Caco-2 (cell line): ENCODE measurements around the gene TBXAS1. TPM values are rescaled to one million over a fixed set of nuclear protein-coding genes. Genes with fewer than 3 reads are reported as not detected.

Source experiments
- BruUV-seq: library from RNA; stranded (reverse); fragments of 400-500 nt; replicated peaks from 2 replicates; lab custom pipeline; 2021; lab: Mats Ljungman, UMichigan
- CTCF ChIA-PET: fragments of 300-600 bp; sonication (Branson Sonifier 250); formaldehyde crosslinking; loops from one replicate; lab custom pipeline; 2022; ENCODE audit warnings: antibody characterized with exemption; lab: Charles Lee
- POLR2A ChIA-PET: fragments of 300-600 bp; sonication (Branson Sonifier 250); formaldehyde crosslinking; loops from one replicate; lab custom pipeline; 2022; ENCODE audit warnings: antibody characterized with exemption; lab: Charles Lee
- DNase-seq, 2 experiments: peaks; one replicate each; pipeline versions ENCODE4 v3.0.0 to v3.0.0-alpha.2; 2020 to 2022
- H3K27me3 ChIP-seq: replicated peaks from 2 replicates; pipeline ENCODE4 v1.6.0; 2011; ENCODE audit warnings: low read length; ENCODE audit not compliant: control insufficient read depth, insufficient read depth
- H3K36me3 ChIP-seq: 2 replicates; pipeline ENCODE4 v1.5.1; 2011; ENCODE audit warnings: low read length; ENCODE audit not compliant: control insufficient read depth, insufficient read depth
- H3K4me1 ChIP-seq: fragments of 250-450 bp; sonication (Bioruptor Pico); 2 replicates; pipeline ENCODE4 v1.5.1; 2020; ENCODE audit warnings: mild to moderate bottlenecking
- H3K4me3 ChIP-seq: 2 replicates; pipeline ENCODE4 v1.5.1; 2011; ENCODE audit warnings: low read depth, mild to moderate bottlenecking, control low read depth, low read length
- H3K9me3 ChIP-seq: fragments of 250-450 bp; sonication (Bioruptor Pico); 2 replicates; pipeline ENCODE4 v1.5.1; 2020; ENCODE audit warnings: mild to moderate bottlenecking, moderate library complexity
- H3K27ac Mint-ChIP-seq: one replicate; pipeline ENCODE4 v1.8.0; 2022; ENCODE audit warnings: mixed read lengths; ENCODE audit not compliant: unreplicated experiment
- H3K27me3 Mint-ChIP-seq: one replicate; pipeline ENCODE4 v1.8.0; 2022; ENCODE audit warnings: mixed read lengths; ENCODE audit not compliant: insufficient read depth, unreplicated experiment
- H3K36me3 Mint-ChIP-seq: one replicate; pipeline ENCODE4 v1.8.0; 2022; ENCODE audit warnings: mild to moderate bottlenecking, mixed read lengths; ENCODE audit not compliant: insufficient read depth, unreplicated experiment
- H3K4me1 Mint-ChIP-seq: one replicate; pipeline ENCODE4 v1.8.0; 2022; ENCODE audit warnings: low read depth, mixed read lengths; ENCODE audit not compliant: unreplicated experiment
- H3K4me3 Mint-ChIP-seq: one replicate; pipeline ENCODE4 v1.8.0; 2022; ENCODE audit warnings: mild to moderate bottlenecking, moderate library complexity, mixed read lengths; ENCODE audit not compliant: unreplicated experiment
- H3K9me3 Mint-ChIP-seq: one replicate; pipeline ENCODE4 v1.8.0; 2022; ENCODE audit warnings: mixed read lengths; ENCODE audit not compliant: unreplicated experiment
- CTCF ChIP-seq, 2 experiments: fragments of 200-600 bp in 1 of 2; IDR thresholded peaks; 1 replicate in 1 of 2; 2 replicates in 1 of 2; pipeline versions ENCODE4 v1.5.1 to v1.8.0; 2011 to 2022; ENCODE audit warnings: antibody characterized with exemption in 1 of 2, control low read depth in 1 of 2, inconsistent platforms in 1 of 2, low read depth in 1 of 2, low read length in 1 of 2, mild to moderate bottlenecking in 1 of 2, moderate library complexity in 1 of 2; ENCODE audit not compliant: insufficient read depth in 1 of 2, severe bottlenecking in 1 of 2, unreplicated experiment in 1 of 2
- intact Hi-C: fragments of 100-400 bp; cut with micrococcal nuclease; formaldehyde crosslinking; loops from one replicate; pipeline ENCODE4 v1.10.0; 2022; ENCODE audit not compliant: unreplicated experiment
- total RNA-seq: library from RNA; stranded (reverse); gene quantifications from 2 replicates; pipeline ENCODE4 v1.2.3, GENCODE V29; 2022

Gene TBXAS1
- total RNA-seq, 1 experiment from 2014 or later: 1.6 TPM

GRCh38 chr7:140062118-140062527 is 233.1 kb downstream of the TBXAS1 start:
- intact Hi-C loops: loop anchor here (1.0 kb wide), 1 partner anchor 13 kb away; no protein-coding TSS in a partner anchor
- Histone ChIP-seq H3K36me3 (no peaks in the 10 kb centered on the region), H3K4me1 (no peaks in the 10 kb centered on the region), H3K27me3 (no peaks in the 10 kb centered on the region), H3K4me3 (peak overlapping the region; percentile 69), H3K9me3 (peaks cover 14% of the 10 kb centered on the region)
- CTCF ChIA-PET: no interaction called here
- Mint-ChIP-seq H3K9me3 (peaks cover 19% of the 10 kb centered on the region), H3K36me3 (peaks cover 6% of the 10 kb centered on the region), H3K27me3 (no peaks in the 10 kb centered on the region), H3K4me3 (peak overlapping the region; percentile 70), H3K4me1 (peaks cover 15% of the 10 kb centered on the region), H3K27ac (no peak overlapping the region)
- no peak for DNase-seq
- no peak for TF ChIP-seq CTCF (IDR thresholded peaks at IDR 0.05; ENCODE audit: insufficient read depth in 1 of 2, low read depth in 1 of 2, low read length in 1 of 2, severe bottlenecking in 1 of 2, unreplicated experiment in 1 of 2)
- POLR2A ChIA-PET: no interaction called here
- no TSS peak for BruUV-seq

- H3K27me3 Mint-ChIP-seq: no peaks in the 10 kb centered on the region
- H3K4me3 Mint-ChIP-seq: peak within 1 kb of the TSS; percentile 70
- H3K9me3 Mint-ChIP-seq: peaks cover 25% of the 10 kb centered on the region
- H3K36me3 Mint-ChIP-seq: peaks cover 6% of the 10 kb centered on the region
- no peaks in the 10 kb centered on the region for H3K4me1 ChIP-seq
- ChIA-PET CTCF (interaction anchor here (0.6 kb wide), 1 partner anchor 214 kb away, joined by 3 read pairs; no protein-coding TSS in a partner anchor), POLR2A (interaction anchor here (0.6 kb wide), 1 partner anchor 760 kb away, joined by 3 read pairs; no protein-coding TSS in a partner anchor)
- no peak within 1 kb of the TSS for H3K27ac Mint-ChIP-seq
- TF ChIP-seq CTCF (IDR thresholded peaks at IDR 0.05; ENCODE audit: insufficient read depth in 1 of 2, low read depth in 1 of 2, low read length in 1 of 2, severe bottlenecking in 1 of 2, unreplicated experiment in 1 of 2): no peak
- BruUV-seq: no TSS peak
- H3K27me3 ChIP-seq: no peaks in the 10 kb centered on the region
- peak within 1 kb of the TSS; percentile 69 for H3K4me3 ChIP-seq
- intact Hi-C loops: loop anchor here (1.0 kb wide), 1 partner anchor 13 kb away; no protein-coding TSS in a partner anchor
- peaks cover 19% of the 10 kb centered on the region for H3K9me3 ChIP-seq
- H3K36me3 ChIP-seq: no peaks in the 10 kb centered on the region
- peaks cover 15% of the 10 kb centered on the region for H3K4me1 Mint-ChIP-seq
- peak; percentile 86 to 90 for DNase-seq
These were observed 233.7 kb downstream of the TBXAS1 start, which contains the start of gene PARP12 for GRCh38 chr7:140062528-140063299. Gene PARP12, minus strand, starts transcription at chr7:140062951. Its CDS starts 104 bp downstream, at chr7:140062847.

GRCh38 chr7:140067052-140067451 is 238.0 kb downstream of the TBXAS1 start:
- no peaks in the 10 kb centered on the region for H3K27me3 Mint-ChIP-seq
- no peak for TF ChIP-seq CTCF (IDR thresholded peaks at IDR 0.05; ENCODE audit: insufficient read depth in 1 of 2, low read depth in 1 of 2, low read length in 1 of 2, severe bottlenecking in 1 of 2, unreplicated experiment in 1 of 2)
- no peak for DNase-seq
- intact Hi-C loops: no loop called here
- H3K27ac Mint-ChIP-seq: no peak overlapping the region
- no TSS peak for BruUV-seq
- peaks cover 6% of the 10 kb centered on the region for H3K36me3 Mint-ChIP-seq
- CTCF ChIA-PET: no interaction called here
- no peak overlapping the region for H3K4me3 ChIP-seq
- no peak overlapping the region for H3K4me3 Mint-ChIP-seq
- H3K4me1 ChIP-seq: no peaks in the 10 kb centered on the region
- H3K36me3 ChIP-seq: no peaks in the 10 kb centered on the region
- H3K4me1 Mint-ChIP-seq: peaks cover 7% of the 10 kb centered on the region
- H3K9me3 Mint-ChIP-seq: peaks cover 54% of the 10 kb centered on the region
- H3K9me3 ChIP-seq: peaks cover 34% of the 10 kb centered on the region
- POLR2A ChIA-PET: no interaction called here
- H3K27me3 ChIP-seq: no peaks in the 10 kb centered on the region
